GM08714 (cell line): Measurements from ENCODE around the gene AMPD1.

Experiments
- H3K4me3 ChIP-seq: fragments of 200-500 bp; sonication (Bioruptor generic); 2 replicates; pipeline ENCODE4 v1.5.1; 2014; ENCODE audit warnings: mild to moderate bottlenecking, low read length, inconsistent platforms
- ZNF274 ChIP-seq: IDR thresholded peaks from 2 replicates; pipeline ENCODE4 v1.6.1; 2012; ENCODE audit warnings: mild to moderate bottlenecking, low read depth, low read length

The AMPD1 gene

DNA sequence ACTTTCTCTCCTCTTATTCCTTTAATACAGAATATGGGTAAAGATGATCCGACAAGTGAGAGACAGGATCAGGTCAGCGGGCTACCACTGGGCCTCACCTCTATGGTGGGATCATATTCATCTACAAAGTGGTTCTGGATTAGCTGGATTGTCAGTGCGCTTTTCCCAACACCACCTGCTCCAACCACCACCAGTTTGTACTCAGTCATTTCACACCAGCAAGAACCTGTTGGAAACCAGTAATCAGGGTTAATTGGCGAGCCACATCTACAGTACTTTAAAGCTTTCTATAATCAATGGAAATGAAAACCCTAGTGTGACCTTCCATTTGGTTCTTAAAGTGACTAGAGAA, 20.6 kb upstream of the AMPD1 start:
- no peak for TF ChIP-seq ZNF274
- H3K4me3 ChIP-seq, result peak overlapping the region; percentile 77

DNA sequence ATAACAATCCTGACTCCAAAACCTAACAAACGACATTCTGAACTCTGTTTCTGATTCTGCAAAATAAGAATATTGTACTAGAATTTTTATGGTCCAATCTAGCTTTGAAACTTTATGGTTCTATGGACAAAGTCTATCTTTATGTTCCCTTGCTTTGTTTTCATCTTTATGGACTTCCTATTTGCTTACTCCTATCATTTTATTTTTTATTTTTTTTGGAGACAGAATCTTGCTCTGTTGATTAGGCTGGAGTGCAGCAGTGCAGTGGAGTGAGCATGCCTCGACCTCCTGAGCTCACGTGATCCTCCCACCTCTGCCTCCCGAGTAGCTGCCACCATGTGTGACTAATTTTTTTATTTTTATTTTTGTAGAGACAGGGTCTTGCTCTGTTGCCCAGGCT, 17.6 kb upstream of the AMPD1 start:
- TF ChIP-seq ZNF274, result no peak
- no peak overlapping the region for H3K4me3 ChIP-seq

DNA sequence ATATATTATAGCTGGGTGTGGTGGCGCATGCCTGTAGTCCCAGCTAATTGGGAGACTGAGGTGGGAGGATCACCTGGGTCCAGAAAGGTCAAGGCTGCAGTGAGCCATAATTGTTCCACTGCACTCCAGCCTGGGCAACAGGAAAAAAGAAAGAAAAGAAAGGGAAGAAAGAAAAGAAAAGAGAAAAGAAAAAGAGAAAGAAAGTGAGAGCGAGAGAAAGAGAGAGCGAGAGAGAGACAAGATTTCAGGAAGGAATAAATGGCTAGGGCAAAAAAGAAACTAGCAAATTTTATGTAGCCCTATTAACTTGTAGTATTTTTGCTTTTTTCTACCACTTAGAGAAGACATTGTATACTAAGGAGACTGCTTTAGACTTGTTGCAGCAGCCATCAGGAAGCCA, 15.0 kb upstream of the AMPD1 start:
- no peak overlapping the region for H3K4me3 ChIP-seq
- TF ChIP-seq ZNF274, result no peak

DNA sequence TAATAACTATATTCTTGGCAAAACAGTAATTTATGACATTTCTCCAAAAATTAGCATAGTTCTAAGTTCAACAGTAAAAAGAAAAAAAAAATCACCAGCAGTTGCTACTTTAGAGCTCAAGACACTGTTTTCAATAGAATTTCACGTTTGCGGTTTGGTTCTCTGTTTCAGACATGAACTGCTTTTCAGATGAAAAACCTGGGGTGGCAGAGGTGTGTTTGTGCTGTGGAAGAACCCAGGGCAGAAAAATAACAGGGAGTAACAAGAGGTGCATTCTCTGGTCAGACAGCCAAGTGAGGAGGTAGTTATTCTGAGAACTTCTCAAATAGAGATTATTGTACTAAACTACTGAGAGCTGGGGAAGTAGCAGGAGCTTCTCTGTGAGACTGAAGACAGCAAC, 12.3 kb upstream of the AMPD1 start:
- TF ChIP-seq ZNF274, result no peak

DNA sequence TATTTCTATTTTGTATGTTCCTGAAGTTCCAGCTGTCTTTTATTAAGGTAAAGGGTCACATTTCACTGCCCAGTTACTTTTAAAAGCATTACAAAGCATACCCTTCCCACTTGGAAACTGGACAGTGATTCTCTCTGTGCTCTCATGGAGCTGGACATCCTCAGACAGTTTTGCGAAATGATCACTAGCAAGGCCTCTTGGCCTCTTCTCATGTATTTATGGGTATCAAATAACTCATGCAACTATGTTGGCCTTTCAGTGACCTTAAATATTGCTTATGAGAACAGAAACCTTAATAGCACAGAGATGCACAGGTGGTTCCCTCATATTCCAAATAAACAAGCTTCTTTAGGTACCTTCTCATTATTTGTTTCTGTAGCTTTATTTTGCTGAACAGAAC, 7.9 kb upstream of the AMPD1 start:
- TF ChIP-seq ZNF274, result no peak
- no peak overlapping the region for H3K4me3 ChIP-seq

More for the DNA sequence above, 12.3 kb upstream of the AMPD1 start:
- no peak overlapping the region for H3K4me3 ChIP-seq

DNA sequence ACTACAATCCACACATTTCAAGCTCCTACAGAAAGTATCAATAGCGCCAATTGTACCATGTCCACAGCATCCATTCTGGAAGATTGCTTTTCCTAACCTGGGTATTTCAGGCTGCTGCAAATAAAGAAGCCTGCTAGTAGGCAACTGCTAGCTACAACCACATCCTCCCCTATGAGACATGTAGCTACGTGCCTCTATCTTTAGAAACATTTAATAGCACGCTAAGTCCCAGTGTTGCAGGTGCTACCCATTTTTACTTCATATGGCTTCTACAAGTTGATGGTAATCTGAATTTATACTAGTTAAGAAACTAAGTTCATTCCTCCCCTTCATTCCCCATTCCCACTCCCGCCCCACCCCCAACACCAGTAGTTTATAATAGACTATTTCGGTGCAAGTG, 7.4 kb upstream of the AMPD1 start:
- no peak for TF ChIP-seq ZNF274
- H3K4me3 ChIP-seq, result no peak overlapping the region

DNA sequence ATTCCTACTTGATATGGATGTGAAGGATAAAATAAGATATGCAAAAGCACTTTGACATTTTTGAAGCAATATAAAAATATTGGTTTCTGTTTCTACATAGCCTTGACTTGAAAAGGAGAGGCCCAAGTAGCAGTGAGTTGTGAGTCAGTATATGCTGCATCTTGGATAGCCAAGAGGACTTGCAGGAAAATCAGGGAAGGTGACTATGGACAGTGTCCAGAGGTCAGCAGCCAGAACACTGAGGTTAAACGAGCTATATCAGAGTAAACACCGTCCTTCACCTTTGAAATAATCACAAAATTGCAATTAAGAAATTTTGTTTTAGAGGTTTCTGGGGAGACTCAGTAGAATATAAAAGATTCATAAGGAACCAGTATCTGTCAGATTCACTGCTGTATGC, 6.6 kb upstream of the AMPD1 start:
- TF ChIP-seq ZNF274, result no peak
- no peak overlapping the region for H3K4me3 ChIP-seq

DNA sequence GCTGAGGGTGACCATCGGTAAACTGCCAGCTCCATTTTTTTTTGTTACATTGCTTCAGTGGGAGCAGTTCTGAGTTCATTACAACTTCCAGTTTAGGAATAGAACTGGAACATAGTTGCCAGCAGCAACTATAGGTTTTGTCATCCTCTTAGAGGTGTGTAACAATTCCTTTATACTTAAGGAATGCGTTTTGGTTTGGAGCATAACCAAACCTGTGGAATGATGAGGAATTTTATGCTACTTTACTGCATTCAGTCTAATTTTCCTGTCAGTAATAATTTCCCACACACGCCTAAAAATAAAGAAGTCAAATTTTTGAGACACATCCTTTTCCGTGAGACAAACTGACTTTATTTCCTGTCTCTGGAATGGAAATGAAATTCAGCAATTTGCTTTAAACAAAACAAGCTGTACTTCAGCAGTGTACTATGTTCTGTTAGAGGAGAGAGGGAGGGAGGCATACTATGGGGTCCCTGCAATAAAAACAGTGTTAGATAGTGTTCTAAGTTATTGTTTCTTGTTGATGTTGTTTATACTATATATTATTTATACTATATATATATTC, 4.8 kb upstream of the AMPD1 start:
- TF ChIP-seq ZNF274, result no peak

DNA sequence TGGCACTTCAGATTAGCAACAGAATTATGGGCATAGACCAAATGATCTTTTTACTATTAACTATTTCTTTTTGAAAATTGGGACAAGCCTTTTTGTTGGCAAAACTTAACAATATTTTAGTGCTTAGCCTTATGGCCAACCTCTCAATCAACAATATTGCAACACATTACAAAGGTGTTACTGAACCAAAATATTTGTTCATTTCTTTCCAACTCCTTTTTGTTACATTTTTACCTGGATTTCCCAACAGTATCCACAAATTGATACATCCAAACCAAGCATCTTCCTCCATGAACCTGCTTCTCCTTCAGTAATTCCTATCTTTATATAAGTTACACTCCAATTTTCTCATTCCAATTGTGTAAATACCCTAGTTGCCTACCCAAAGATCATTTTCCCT, 1.5 kb upstream of the AMPD1 start:
- H3K4me3 ChIP-seq, result no peak overlapping the region
- TF ChIP-seq ZNF274, result no peak

More for the DNA sequence above, 4.8 kb upstream of the AMPD1 start:
- H3K4me3 ChIP-seq, result no peak overlapping the region

DNA sequence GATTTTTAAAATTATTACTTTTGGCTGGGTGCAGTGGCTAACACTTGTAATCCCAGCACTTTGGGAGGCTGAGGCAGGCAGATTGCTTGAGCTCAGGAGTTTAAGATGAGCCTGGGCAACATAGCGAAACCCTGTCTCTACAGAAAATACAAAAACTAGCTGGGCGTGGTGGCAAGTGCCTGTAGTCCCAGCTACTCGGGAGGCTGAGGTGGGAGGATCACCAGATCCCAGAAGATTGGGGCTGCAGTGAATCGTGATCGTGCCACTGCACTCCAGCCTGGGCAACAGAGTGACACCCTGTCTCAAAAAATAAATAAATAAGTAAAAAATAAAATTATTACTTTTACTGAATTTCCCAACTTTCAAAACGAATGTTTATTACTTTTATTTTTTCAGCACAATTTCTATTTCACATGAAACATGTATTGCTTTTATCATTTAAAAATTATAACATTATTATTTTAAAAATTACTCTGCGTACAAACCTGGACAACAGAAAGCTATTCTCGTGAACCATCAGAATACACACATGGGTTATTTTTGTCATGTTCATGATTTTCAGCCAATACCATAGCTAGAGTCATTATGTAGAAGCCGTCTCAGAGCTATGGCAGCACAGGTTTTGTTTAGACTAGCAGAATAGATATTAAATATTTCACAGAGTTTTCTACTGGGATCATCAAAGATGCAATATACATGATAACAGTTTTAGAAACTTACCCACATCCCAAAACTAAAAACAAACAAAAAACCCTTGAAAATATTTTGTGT, 621 bp downstream of the AMPD1 start:
- no peak for TF ChIP-seq ZNF274

DNA sequence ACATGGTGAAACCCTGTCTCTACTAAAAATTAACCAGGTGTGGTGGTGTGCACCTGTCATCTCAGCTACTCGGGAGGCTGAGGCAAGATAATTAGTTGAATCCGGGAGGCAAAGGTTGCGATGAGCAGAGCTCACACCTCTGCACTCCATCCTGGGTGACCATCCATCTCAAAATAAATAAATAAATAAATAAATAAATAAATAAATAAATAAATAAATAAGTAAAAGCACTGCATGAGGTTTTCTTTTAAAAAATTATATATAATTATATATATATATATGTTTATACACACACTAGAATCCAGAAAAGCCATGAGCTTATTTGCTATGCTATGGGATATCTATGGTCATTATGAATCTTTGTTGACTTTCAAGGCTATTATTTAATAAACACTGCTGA, 2.4 kb downstream of the AMPD1 start:
- no peak for TF ChIP-seq ZNF274
- no peak overlapping the region for H3K4me3 ChIP-seq

More for the DNA sequence above, 621 bp downstream of the AMPD1 start:
- H3K4me3 ChIP-seq, result no peak overlapping the region

DNA sequence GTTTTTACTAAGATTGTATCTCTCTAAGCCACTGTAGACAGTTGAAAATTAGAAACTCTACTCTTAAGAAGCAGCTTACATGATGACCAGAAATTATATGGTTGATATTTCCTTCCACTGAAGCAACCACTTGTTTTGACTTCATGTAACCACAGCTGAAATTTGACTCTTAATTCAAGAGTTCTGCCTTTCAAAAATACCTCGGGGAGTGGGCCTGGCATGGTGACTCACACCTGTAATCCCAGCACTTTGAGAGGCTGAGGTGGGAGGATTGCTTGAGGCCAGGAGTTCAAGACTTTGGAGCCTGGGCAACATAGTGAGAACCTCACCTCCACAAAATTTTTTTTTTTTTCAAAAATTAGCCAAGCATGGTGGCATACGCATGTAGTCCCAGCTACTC, 4.3 kb downstream of the AMPD1 start:
- no peak for TF ChIP-seq ZNF274
- H3K4me3 ChIP-seq, result no peak overlapping the region

DNA sequence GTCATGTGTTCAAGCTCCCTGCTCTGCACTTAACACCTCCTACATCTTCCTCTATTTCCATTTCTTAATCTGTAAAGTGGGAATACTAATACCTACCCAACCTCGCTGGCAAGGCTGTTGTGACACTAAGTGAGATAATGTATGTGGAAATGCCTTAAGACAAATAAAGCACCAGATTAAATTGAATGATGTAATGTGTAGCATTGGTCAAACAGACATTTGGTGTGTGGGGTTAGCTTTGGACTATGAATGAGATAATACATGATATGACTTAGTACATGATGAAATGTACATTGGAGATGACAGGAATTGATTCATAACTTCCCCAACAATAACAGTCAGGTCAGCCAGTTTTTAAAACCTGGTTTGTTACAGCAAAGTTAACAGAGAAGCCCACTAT, 5.2 kb downstream of the AMPD1 start:
- no peak for TF ChIP-seq ZNF274

DNA sequence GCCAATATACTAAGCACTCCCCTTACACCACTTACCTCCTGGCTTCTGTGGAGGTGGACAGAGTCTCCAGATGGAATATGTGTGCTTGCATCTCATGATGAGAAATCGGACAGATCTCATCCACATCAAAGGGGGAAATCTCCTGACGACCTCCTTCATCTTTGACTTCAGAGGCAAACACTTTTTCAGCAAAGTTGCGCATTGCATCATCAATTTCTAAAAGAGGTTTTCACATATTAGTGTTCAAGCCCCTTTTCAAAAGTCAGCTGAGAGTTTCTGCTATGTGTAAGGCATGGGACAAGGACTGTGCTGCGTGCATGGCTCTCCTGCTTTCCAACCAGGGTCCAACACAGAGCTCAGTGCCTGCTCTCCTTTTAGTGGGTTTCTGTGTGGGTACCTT, 6.8 kb downstream of the AMPD1 start:
- TF ChIP-seq ZNF274, result no peak

More for the DNA sequence above, 5.2 kb downstream of the AMPD1 start:
- H3K4me3 ChIP-seq, result no peak overlapping the region

DNA sequence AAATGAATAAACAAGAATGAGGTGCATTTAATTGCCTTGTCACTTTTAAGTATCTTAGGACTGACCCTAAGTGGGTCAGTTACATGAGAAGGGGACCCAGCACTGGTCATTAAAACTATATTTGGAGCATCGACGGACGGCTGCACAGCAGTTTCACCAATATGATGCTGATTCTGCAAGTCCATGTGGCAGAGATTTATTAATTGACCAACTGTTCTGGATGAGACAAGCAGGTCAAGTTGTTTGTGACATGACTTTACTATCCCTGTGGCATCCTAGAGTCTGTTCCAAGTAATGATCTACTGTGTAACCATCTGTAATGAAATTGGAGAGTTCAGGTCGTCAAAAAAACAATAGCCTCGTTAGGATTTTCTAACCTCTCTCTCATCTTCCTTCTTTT, 9.5 kb downstream of the AMPD1 start:
- no peak overlapping the region for H3K4me3 ChIP-seq
- TF ChIP-seq ZNF274, result no peak

More for the DNA sequence above, 6.8 kb downstream of the AMPD1 start:
- no peak overlapping the region for H3K4me3 ChIP-seq

DNA sequence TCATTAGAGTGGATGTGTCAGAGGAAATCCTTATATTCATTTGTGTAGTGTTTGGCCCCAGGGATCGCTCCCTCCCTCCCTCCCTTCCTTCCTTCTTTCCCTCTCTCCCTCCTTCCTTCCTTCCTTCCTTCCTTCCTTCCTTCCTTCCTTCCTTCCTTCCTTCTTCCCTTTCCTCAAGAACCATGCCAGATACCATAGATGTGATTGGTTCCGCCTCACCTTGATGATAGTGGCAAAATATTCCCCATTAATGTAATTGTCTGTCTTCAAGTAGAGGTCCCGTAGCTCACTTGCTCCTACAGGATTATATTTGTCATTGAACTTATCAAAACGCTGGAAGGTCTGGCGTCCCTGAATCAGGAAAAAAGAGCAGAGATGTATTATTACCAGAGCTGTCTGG, 17.7 kb downstream of the AMPD1 start:
- H3K4me3 ChIP-seq, result no peak overlapping the region
- no peak for TF ChIP-seq ZNF274

DNA sequence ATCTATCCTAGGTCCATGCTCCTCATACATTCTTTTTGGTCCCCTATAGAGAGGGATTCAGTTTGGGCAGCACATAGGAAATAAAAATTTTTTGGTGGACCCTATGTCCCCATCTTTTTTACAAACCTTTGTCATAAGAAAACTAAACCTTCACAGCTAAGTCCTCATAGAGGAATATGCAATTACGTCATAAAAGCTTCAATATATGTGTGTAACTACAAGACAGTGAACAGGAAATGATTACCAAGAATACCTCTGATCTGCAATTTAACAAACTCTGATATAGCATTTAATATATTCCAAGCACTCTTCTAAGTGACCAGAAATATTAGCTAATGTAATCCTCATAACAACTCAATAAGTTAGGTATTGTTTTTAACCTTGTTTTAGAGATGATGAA, 19.2 kb downstream of the AMPD1 start:
- TF ChIP-seq ZNF274, result no peak
- no peak overlapping the region for H3K4me3 ChIP-seq
